Activated CD4-positive, alpha-beta T cell treated with anti-CD3 and anti-CD28 coated beads for 48 hours (primary cell): ENCODE data around the gene NAP1L4.
"Not testable (repeated sequence)": the region's sequence is repeated elsewhere in the genome, so short reads cannot be mapped to it uniquely, and the experiment has no call there.

Experiments
- DNase-seq: peaks from one replicate; pipeline ENCODE4 v3.0.0-alpha.2; 2020

Gene NAP1L4

DNA sequence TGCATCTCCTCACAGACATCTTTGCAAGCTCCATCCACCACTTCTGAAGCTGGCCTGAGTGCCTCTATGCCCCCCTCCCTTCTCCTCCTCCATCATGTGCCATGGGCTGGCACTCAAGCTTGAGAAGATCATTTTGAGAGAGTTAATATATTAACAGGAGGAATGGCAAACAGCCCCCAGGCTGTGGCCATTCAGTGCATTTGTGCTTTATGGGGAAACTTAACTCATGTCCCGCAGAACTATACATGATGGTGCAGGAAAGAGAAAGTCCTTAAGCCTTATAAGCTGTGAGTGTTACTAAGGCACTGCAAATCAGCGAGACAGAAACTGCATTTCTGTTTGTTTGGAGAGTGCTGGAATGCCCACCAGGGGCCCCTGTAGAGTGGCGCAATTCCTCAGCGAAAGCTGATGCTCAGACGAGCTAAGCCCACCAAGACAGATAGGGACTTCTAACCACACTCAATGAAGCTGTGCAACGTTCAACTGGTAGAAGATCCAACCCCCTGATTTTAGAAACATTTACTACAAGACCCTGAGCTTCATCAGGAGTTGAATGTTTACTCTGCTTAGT, 36.1 kb downstream of the NAP1L4 start:
- DNase-seq: no peak

DNA sequence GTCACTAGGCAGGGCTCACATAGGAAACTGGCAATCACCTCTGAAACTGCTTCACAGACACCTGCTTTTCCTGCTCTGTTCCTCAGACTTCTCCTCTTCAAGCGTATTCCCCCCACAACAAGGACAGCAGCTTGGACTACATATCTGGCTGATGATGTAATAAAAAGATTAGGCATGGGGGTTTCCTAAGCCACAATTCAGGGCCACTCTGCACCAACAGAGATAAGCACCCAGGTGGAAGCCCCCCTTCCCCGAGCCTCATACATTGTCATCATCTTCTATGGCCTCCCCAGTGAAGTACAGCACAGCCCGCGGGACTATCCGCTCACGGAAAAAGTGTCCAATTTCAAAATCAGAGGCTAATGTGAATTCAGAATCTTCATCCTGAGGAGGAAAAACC, 37.9 kb downstream of the NAP1L4 start:
- DNase-seq: no peak

DNA sequence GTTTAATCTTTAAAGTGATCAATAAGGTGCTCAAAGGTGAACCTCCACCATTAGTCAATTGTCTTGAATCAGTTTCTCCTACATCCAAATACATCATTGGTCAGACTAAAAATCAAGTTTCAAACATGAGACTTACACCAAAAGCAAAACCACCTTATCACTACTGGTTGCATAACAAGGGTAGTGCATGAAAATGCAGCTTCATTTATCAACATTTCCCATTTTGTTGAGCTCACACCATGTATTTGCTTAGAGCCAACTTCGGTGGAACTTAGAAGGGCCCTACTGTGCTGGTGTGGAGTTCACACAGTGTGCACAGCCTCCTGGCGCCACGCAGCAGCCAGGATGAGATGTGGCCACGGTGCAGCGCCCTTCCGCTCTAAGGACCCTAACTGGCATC, 39.8 kb downstream of the NAP1L4 start:
- DNase-seq: no peak

DNA sequence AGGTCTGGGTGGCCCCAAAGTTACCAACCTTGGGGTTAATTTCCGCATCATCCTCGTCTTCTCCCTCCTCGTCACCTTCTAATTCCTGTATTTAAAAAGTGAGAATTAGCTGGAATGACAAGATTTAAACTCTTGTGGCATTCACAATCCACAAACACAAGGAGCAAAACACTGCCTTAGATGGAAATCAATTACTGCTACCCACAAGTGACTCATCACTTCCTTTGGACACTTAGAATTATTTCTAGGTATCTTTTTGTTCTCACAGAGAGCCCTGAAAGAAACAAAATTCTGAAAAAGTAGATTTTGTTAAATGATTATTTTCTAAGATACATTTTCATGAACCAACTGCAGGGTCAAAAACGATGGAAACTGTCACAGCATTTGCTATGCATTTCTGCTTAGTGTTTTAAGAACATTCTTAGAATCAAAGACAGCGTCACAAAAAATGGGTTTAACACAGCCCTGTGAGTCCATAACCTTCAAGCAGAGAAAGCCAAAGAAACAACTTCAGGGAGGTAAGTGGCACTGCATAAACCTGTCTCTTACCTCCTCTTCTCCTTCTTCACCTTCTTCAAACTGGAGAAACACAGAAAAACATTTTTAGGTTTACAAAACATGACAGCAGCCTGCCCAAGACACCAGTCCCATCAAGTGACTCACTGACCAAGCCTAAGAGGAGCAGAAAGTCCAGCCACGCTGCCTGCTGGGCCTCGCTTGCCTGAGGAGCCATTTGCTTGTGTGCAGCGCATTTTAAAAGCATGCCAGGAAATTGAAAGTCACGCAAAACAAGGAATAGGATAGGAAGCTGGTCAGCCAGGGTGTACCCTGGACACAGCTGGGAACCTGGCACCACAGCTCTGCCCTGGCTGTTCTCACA, 40.7 kb downstream of the NAP1L4 start:
- DNase-seq: no peak

DNA sequence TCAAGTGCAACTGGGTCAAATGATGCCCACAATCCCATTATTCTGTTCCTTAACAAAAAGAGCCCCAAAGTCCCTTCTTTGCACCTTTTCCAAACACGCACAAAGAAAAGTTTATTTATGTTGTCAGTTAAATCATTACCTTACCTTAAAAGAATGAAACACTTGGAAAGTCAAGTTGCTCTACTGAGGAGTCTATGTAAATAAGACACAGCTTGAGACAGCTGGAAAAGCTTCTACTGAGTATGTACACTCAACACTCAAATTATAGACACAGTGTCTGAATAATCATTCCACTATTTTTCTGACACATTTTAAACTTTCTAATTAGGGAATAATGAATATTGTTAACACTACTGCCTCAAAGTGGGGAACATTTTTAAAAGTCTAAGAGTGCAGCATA, 41.3 kb downstream of the NAP1L4 start:
- DNase-seq: no peak

DNA sequence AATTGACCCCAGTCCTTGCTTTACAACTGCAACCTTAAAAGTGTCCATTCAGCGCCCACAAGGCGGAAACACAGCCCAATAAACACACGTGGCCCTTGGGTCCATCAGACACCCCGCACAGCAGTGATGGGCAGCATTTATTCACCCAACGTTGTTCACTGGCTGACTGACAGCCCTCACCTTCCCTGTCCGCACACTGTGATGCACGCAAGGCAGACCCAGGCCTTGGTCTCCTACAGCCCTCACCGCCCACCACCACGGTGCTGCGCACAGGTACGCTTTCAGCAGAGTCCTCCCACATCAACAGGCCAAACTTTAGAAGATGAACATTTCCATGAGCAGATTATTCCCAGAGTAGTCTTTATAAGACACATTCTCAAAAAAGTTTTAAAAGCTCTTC, 42.2 kb downstream of the NAP1L4 start:
- DNase-seq: no peak

DNA sequence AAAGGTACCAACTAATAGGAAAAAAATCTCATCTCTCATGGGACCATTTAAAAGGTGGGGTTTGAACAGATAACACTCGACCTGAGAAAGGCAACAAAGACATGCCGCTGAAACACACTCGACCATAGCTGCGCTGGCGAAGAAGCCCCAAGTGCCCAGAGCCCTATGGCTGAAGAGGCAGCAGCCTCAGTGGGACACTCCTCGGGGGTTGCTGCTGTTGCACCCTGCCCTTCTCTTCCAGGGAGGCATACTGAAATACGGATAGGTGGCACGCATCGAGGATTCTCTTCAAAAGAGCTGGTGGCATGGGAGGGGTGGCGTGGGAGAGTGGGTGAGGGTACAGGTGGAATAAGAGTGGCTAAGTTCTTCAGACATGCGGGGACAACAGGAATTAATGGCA, 44.4 kb downstream of the NAP1L4 start:
- DNase-seq: no peak

DNA sequence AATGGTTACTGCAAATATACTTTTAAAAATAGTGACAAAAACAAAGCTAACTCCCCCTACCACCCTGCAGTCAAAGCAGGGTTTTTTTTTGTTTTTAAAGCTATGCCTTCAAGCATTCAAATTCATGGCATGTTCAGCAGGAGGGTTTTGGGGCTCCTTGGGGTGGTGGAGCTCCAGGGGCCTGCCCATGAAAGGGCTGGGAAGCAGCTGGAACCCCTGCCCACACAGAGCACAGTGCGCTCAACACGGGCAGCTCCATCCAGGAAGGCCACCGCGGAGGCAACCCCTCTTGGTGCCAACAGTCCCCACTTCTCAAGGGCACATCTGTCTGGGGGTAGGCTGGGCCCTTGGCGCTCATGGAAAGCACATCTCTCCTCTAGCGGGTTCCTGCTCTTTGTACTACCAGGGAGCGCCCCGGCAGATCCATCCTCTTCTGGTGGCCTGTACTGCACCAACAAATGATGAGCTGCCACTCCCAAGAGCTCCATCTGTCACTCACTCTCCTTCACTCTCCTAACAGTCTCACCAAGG, 46.3 kb downstream of the NAP1L4 start:
- no peak for DNase-seq

DNA sequence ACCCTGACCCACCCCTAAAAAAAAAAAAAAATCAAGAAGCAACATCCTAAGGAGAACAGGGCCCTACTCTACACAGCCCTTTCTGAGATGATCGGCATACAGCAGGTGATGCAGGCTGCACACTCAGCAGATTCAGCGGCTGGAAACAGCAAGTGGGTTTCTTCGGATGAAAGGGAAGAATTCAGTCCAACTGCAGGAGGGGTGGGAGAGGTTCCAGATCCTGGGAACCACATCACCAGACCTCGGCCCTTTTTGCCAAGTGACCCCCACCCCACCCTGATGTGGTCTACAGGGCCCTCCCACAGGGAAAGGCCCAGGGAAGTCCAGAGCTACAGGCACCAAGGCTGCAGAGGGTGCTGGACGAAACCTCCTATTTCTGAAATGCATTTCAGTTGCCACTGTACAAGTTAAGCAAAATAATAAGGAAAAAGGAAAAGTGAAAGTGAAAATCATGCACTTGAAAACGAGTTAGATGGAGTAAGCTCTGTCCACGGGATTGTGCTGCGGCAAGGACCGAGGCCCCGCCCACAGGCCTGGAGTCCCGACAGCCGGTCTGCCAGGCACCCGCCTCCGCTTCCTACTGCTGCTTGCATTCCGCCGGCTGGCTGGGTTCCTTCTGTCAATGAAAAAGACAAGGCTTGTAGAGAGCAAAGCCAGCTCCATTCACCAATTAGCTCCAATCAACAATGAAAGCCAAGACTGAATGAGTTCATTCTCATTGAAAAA, 46.9 kb downstream of the NAP1L4 start:
- DNase-seq: peak; percentile 73

DNA sequence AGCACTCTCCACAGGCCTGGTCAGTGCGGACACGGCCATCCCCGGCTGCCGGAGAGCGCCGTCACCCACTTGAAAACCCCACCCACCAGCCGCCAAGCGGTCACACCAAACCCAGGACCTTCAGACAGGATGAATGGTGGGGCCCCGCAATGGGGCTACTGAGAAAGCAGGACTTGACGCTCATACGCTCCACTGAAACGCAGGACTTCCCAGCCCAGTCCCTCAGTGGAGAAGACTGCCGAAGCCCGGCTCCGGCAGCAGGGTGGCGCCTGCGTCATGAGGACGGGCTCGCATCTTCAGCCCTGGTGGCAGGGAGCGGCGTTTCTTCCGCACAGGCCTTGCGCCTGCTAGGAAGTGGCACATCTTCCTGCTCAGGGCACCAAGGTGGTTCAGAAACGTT, 47.6 kb downstream of the NAP1L4 start:
- no peak for DNase-seq

DNA sequence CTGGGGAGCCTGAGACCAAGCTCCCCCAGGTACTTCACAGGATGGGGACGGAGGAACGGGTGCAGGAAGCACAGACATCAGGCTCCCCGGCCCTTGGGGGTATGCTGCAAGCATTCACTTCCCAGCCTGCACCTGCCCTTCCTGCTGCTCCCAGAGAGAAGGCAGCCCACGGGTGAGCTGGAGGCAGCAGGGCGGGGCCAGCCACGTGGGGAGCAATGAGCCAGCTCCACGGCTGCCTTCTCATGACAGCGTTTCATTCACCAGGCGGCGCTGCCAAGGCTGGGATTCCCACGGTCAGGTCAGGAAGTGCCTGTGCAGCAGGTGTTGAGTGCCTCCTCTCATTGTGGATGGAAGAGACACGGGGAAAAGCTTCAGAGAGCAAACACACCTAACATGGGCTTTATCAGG, 48.4 kb downstream of the NAP1L4 start:
- DNase-seq: no peak

DNA sequence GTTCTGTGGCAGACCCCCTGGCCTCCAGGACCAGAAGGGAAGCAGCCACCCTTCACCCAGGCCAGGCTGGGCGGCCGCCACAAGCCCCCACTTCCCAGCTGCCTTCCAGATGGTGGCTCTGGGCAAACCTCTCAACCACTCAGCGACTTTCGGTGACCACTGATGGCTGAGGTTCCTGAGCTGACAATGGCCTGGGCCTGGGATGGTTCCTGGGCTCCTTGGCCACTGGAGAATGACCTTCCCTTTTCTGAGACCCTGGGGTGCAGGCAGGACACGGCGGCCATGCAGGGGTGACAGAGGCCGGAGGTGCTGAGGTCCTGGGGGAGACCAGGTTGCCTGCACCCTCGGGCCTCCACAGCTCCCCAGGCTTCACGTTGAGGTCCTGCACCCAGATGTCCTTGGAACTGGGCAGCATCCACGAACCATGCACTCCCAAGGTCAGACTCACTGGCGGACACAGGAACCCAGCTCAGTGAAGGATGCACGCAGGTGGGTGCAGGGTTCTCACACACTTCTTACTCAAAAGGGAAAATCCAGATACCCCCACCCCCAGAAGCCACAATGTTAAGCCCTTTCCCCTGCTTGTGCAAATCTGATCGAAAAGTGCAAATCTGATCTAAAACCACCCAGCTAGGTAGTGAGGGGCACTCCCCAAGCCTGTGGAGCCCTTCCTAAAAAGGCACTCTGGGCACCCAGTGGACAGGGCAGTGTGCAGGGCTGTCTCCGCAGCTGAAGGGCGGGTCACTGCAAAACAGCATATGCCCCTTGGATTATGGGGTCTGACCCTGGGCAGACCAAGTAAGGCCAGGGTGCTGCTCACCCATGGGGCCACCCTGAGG, 49.0 kb downstream of the NAP1L4 start:
- DNase-seq: no peak

DNA sequence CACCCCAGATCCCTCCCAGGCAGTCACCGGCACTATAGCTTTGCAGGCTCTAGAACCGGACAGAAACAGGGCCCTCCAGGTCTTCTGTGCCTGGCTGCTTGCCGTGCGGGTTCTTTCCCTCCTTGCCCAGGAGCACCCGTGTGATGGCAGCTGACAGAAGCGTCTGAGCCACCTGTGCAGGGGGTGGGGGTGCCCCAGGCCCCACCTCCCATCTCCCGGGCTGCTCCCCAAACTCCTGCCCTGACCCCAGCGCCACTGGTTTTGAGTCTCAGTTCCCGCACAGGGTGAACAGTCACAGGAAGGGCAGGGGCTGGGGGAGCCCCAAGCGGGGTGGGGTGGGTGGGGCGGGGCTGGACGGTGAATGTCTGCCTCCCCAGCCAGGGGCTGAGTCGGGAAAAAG, 49.7 kb downstream of the NAP1L4 start:
- DNase-seq: no peak

DNA sequence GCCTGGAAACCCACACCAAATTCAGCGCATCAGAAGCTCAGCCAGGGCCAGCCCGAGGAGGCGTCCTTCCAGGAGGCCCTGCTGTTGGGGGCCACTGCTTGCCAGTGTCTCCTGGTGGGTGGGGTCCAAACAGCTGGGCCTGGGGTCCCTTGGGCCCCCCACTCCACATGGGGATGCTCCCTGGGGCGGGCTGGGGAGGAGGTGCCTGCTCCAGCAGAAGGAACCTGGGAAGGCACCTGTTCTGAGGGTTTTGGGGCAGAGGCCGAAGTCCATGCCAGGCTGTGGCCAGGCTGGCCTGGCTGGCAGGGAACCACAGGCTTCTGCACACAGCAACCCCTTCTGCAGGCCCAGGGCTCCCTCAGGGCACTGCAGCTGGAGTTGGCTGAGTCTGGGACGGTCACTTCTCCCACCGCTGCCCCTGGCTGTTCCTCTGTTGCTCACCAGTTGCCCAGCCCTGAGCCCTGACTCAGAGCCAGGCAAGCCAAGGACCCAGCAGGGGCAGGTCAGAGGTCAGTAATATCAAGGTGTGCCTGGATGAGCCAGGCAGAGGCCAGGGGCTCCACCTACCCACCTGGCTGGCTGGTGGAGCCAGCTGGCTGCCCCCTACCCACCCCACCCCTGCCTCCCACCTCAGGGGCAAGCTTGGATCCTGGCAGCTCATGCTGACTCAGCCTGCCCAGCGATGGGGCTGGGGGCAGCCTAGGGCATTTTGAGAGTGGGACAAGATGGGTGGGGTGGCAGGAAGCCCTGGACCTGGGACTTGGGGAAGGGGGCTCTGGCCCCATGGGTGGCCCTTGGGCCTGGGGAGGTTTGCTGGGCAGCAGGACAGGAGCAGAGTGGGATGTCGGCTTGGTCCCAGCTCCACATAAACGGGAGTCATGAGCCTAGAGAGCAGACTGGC, 51.0 kb downstream of the NAP1L4 start:
- DNase-seq: no peak

DNA sequence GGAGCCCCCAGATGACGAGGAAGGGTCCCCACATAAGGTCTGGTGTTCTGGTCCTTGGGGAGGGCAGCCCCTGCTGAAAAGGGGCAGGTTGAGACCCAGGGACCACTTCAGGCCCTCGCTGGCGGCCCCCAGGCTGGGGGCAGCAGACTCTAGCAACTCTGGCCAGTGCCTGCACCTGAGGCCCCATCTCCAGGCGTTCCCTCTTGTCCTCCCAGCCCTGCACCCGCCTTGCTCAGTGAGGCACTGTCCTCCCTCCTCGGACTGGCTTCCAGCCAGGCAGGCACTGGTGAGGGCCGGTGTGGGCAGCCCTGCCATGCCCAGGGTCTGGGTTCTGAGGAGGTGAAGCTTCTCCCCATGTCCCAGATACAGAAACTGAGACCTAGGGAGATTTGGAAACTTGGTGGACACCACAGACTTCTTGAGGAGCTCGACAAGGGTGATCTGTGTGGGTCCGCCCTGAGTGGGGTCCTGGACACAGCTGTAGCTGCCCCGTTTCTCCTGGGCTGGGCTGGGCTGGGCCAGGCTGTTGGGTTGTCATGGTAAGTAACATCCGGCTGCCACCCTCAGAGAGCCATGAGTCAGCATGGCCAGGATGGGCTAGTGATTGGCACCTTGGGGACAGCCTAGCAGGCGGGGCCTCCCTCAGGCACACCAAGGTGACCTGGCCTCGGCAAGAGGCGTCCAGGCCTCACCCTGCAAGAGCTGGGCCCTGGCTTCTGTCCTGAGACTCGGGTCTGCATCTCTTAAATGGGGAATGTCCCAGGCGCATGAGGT, 51.8 kb downstream of the NAP1L4 start:
- DNase-seq: peak; percentile 53

DNA sequence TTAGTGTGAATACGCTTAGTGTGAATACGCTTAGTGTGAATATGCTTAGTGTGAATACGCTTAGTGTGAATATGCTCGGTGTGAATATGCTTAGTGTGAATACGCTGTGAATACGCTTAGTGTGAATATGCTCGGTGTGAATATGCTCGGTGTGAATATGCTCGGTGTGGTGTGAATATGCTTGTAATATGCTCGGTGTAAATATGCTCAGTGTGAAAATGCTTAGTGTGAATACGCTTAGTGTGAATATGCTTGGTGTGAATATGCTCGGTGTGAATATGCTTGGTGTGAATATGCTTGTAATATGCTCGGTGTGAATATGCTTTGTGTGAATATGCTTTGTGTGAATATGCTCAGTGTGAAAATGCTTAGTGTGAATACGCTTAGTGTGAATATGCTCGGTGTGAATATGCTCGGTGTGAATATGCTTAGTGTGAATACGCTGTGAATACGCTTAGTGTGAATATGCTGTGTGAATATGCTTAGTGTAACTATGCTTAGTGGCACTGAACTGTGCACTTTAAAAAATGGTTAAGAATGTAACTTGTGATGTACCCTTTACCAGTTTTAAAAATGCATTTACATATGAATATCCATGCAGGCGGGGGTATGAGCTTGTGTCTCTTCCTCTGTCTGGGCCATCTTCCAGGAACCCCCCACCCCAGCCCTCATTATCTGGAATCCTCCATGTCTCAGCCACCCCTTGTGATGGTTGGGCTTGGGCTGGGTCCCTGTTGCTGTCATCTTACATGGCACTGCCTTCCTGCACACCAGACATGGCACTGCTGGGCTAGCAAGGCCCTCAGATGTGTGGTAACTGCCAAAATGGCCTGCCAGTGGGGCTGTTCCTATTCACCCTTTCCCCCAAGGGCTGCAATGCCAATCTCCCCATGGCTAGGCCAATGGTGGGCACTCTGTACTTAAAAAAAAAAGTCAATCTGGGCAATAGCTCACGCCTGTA, 53.4 kb downstream of the NAP1L4 start:
- DNase-seq: not testable (repeated sequence)

DNA sequence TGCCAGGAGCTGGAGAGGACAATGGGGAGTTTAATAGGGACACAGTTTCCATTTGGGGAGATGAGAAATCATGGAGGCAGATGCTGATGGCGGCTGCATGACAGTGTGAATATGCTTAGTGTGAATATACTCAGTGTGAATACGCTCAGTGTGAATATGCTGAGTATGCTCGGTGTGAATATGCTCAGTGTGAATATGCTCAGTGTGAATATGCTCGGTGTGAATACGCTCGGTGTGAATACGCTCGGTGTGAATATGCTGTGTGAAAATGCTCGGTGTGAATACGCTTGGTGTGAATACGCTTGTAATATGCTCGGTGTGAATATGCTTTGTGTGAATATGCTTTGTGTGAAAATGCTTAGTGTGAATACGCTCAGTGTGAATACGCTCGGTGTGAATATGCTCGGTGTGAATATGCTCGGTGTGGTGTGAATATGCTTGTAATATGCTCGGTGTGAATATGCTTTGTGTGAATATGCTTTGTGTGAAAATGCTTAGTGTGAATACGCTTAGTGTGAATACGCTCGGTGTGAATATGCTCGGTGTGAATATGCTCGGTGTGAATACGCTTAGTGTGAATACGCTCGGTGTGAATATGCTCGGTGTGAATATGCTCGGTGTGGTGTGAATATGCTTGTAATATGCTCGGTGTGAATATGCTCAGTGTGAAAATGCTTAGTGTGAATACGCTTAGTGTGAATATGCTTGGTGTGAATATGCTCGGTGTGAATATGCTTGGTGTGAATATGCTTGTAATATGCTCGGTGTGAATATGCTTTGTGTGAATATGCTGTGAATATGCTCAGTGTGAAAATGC, 54.3 kb downstream of the NAP1L4 start:
- not testable (repeated sequence) for DNase-seq

DNA sequence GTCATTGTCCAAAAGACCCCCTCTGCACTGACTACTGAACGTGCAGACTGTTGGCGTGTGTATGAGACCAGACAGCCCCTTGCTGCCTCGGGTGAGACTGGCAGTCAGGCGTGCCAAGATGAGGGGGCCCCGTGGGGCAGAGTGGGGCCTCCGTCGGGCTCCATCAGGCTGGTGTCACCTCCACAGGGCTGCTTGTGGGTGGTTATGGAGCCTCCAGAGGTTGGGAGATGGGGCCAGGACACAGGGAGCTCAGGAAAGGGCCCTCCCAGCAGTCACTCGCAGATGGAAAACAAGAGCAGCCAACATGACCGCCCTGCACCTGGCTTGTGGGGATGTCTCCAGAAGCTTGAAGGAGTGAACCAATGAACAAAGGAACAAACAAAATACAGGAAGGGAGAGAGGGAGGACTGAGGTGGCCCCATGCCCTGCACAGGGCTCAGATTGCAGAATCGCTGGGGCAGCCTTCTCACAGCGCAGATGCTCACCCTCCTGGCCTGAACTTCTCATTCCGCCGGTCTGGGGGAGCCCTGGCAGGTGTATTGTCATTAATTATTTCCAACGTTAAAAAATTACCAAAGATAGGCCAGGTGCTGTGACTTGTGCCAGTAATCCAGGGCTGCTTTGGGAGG, 57.4 kb downstream of the NAP1L4 start:
- no peak for DNase-seq
